HG03460 (cell line): Measurements from ENCODE around the gene AGER.

Experiments
- ATAC-seq: cut with Tn5 transposase; IDR thresholded peaks from one replicate; pipeline ENCODE4 v1.9.1; 2021; ENCODE audit not compliant: unreplicated experiment

The AGER gene

DNA sequence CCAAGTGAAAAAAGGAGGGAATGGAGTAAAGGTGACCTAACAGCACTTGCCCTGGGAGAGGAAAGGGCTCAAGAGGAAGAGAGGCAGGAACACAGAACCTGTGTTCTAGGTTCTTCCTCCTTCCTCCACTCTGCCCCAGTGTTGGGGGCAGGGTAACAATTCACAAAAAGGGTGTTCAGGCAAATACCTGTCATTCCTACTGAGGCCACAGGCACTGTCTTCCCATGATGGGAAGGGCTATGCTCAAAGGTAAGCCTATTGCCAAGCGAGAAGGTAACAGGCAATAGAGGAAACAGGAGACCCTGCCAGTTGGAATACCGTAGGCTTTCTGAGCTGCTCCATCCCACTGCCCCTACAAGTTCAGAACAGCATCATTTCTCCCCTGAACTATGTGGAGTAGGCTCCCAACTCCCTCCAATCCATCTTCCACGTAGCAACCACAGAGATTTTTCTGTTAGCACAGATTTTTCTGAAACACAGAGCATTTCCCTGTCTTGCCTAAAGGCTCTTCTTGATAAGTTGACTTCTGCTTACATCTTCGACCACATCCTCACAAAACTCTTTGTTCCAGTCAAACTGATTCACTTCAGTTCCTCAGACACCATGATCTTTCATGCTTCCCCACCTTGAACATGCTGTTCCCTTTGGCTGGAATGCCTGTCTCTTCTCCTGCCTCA, 10.9 kb downstream of the AGER start:
- ATAC-seq: no peak

- ATAC-seq: no peak
Observed at GRCh38 chr6:32171234-32171633, 12.8 kb downstream of the AGER start.

- ATAC-seq: no peak
Observed at GRCh38 chr6:32170294-32170693, 13.8 kb downstream of the AGER start.

- no peak for ATAC-seq
Observed at GRCh38 chr6:32168807-32169591, 15.1 kb downstream of the AGER start.

DNA sequence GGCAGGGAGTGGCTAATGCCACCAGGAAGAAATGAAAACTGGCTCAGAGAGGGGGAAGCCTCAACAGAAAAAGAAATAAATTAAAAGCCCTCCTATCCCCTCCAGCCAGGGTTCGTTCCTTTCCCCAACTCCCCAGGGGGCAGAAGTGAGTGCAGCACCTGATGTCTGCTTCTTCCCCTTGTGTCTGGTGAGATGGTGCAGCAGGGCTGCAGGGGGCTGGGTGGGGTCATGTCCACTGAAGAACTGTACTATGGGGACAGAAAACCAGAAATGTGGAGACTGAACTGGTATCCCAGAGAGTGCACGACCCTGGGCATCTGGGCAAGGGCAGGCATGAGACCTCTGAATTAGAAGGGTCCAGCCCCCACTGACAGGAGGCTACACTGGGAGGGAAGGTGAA, 15.7 kb downstream of the AGER start:
- no peak for ATAC-seq

DNA sequence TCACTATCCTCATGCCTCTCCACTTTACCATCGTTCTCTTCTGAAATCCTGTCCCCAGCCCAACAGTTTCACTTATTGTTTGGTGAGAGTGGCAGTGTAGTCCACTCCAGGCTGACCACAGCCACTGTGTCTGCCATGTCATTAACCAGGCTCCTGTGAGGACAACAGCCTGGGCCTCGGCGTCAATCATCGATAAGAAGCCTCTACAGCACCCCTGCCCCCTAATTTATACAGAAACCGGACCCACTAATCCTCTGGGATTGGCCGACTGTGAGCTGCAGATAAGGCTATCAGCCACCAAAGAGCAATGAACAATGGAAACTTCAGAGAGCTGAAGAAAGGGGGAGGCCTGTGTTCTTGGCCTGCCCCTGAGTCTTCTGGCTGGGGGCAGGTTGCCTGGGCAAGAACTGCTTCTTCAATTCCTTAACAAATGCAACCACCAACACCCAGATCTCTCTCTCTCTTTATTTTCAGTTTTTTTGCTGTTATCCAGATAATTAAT, 16.2 kb downstream of the AGER start:
- ATAC-seq: no peak

GRCh38 chr6:32167154-32167760, 16.8 kb downstream of the AGER start:
- ATAC-seq: no peak

GRCh38 chr6:32166411-32167061, 17.5 kb downstream of the AGER start:
- no peak for ATAC-seq

DNA sequence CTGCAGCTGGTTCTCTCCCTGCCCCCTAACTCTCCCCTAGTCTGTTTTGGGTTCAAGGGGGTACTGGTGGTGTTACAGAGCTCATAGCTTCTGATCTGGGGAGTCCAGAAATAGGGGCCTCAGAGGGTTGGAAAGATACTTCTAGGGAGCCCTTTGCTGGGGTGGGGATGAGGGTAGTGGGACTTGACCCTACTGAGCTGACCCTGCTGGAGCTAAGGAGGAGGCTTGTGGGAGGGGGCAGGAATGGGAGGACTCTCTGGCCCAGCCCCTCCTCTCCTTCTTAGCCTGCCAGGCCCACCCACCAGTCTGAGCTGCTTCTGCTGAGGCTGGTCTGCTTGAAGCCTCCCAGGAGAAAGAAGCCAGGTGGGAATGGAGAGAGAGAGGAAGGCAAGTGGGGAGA, 19.8 kb downstream of the AGER start, which contains the start of gene EGFL8:
Gene EGFL8 (plus strand): TSS at position 301 of the 400 bp plus-strand sequence. CDS start 1,571 bp downstream, outside the sequence.
- no peak for ATAC-seq

DNA sequence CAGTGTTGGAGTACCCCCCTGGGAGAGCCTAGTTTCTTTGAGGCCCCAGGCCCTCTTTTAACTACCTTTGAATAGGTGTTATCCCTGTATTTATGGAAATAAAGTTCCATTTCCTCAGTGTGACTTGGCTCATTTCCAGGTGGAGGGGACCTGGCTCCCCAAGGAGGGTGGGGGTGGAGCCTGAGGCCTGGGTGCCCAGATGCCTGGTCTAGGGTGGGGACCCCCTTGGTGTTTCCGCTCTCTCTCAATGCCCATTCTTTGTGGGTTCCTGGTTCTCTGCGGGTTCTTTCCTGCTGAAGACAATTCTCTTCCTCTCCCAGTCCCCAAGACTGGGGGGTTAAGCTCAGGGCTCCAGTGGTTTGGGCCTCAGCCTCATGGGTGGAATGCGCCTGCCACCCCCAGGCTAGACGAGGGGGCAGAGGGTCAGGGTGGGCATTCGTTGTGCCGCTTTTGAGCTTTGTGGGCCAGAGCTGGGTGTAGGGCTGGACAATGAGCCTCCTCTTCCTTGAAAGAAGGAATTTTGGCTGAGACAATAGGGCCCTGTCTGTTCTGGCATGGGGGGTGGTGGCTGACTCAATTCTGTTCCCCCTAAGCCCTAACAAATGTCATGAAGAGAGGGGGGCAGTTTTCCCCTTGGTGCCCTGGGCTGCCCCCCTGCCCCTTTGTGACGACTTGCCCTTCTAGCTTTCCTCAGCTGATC, 20.3 kb downstream of the AGER start:
- ATAC-seq: no peak

DNA sequence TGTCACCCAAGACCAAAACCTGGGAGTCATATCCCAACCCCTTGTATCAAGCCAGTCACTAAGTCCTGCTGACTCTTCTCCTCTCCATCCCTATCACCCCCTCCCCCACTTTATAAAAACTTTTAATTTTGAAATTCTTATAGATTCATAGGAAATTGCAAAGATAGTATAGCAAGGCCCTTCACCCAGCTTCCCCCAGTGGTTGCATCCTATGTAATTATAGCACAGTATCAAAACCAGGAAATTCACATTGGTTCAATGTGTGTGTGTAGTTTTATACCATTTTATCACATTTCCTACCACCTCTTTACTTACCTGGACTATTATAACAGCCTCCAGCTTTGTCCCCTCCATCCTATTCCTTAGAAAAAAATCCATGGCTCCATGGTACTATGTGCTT, 26.0 kb downstream of the AGER start:
- no peak for ATAC-seq

DNA sequence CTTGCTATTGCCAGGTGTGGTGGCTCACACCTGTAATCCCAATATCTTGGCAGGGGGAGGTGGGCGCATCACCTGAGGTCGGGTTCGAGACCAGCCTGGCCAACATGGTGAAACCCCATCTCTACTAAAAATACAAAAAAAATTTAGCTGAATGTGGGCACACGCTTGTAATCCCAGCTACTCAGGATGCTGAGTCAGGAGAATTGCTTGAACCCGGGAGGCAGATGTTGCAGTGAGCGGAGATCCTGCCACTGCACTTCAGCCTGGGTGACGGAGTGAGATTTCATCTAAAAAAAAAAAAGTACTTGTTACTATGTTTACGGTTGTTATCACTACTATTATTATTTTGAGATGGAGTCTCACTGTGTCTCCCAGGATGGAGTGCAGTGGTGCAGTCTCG, 27.2 kb downstream of the AGER start:
- ATAC-seq: no peak

DNA sequence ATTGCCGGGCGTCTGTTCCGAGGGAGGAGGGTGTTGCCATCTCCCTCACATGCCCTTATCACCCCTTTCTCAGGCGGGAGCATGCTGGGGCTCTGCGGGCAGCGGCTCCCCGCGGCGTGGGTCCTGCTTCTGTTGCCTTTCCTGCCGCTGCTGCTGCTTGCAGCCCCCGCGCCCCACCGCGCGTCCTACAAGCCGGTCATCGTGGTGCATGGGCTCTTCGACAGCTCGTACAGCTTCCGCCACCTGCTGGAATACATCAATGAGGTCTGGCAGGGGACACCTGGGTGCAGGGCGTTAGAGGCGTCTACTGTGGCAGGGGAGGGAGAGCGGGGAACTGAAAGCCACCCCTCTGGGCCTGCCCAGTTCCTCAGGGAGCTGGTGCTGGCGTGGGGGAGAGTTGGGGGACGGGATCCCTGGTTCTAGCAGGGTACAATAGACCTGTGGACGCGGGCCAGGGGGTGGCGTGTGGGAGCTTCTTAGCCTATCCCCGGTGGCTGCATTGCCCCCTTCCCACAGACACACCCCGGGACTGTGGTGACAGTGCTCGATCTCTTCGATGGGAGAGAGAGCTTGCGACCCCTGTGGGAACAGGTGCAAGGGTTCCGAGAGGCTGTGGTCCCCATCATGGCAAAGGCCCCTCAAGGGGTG, 29.4 kb downstream of the AGER start:
- ATAC-seq: no peak

DNA sequence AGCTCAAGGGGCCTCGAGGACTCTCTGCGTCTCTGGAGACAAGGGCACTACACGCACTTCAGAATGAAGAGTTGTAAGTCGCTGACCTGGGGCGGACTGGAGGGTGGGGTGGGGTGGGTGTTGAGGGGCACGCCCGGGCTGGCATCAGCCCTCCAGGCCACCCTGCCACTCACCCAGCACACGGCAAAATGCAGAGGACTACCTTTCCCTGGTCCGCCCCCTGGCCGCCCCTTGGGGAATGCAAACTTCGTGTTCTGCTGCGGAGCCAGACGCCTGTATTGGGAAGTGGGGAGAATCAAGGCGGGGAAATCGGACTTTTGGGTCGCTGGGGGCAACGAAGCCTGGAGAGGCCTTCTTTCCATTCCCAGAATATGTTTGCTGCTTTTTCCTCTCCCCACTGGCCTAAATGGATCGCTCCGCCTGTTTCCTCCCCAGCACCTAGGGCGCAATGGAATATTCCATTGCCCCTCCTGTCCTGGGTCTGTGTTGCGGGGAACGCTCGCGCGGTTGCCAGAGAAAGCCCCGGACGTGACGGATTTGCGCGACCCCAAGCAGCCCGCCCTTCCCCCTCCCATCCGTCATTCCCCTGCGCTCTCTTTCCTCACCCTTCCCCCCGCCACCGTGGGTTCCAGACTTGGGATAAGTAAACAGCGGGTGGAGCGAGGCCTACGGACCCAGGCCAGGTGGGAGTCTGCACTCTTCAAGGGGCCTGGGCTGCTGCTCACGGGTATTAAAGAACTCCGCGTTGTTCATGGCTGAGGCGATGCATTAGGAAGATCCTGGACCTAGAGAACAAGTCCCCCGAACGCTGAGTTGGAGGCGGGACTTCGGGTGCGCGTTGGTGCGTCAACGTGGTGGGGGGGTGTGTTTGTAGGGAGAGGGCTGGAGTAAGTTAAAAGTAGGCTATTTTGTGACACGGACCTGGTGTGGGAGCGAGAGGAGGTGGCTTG, 30.2 kb downstream of the AGER start, which contains the start of gene PPT2:
Gene PPT2 (plus strand): TSS at position 578 of the 950 bp plus-strand sequence. CDS start 454 bp downstream, outside the sequence.
- ATAC-seq: no peak

GRCh38 chr6:32152769-32153563, 31.1 kb downstream of the AGER start:
- no peak for ATAC-seq

DNA sequence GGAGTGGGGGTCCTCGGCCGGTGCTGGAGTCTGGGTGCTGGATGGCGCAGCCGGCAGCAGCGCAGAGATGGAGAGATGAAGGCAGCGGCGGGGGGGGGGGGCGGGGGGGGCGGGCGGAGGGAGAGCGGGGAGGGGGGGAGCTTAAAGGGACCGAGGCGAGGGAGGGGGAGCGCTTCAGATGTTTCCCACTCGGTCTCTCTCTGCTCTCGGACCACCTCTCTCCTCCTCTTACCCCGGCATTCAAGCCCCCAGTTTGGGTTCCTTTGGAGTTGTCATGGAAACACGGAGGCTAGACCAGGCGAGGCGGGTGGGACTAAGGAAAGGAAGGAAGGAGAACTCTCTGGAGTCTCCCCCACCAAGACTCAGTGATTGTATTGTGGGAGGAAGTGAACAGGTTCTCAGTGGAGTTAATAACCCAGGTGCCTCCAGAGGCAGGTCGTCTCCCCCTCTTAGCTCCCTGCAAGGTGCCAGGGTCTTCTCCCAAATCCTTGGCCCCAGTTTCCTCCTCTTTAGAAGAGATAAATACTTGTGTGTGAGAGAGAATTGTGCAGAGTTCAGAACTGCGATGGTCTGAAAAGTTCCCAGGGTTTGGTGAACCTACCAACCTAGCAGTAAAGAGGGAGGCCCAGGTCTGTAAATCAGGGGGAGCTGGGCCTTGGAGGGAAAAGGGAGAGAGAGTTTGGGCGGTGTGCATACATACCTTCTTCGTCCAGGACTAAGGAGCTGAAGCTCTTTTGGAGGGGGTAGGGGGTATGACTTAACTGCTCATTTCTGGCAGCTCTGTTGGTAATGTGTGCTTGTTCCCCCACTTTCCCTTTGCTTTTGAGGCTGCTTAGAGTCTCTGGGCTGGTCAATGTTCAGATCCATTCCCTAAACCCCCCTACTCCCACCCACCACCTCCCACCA, 31.9 kb downstream of the AGER start, which contains the start of gene PRRT1:
Gene PRRT1 (minus strand): TSS at position 77 of the 906 bp plus-strand sequence. CDS start 112 bp downstream, outside the sequence.
- no peak for ATAC-seq
